ENCODE data around the gene CREB3L4. TPM values are rescaled to one million over a fixed set of nuclear protein-coding genes. Genes with fewer than 3 reads are reported as not detected.

CREB3L4 gene
- total RNA-seq, 3 donors from 2014 or later: 9.9 to 26.9 (median 23.0) TPM

DNA sequence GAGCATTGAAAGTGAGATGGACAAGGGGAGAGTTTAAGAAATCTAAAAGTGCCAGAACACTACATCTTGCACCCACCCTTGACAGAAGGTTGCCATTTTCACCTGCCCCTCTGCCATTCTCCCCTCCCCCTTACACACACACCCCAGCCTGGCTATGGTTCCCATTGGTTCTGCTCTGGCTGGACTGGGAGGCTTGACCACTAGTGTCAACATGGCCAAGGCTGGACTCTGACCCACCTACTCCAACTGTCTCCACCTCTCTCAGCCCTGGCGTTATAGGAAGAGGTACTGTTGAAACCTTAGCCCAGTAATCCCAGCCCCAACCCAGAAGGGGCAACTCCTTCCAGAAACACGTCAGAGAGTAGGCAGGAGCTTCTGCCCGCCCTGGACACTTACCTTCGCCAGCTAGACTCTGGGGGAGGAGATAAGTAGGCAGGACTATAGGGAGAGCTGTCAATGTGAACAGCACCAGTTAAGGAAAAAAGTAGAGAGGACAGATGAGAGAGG lies 13.8 kb upstream of the CREB3L4 start:
- no peak for TF ChIP-seq CTCF (IDR thresholded peaks at IDR 0.05)
- intact Hi-C loops (cut with DNase I, micrococcal nuclease): no loop called here
- peaks cover 9% of the 10 kb centered on the region for H3K36me3 ChIP-seq (ENCODE audit: low read depth)

GRCh38 chr1:153954826-153955225 lies 12.9 kb upstream of the CREB3L4 start:
- no peak for DNase-seq
- peaks cover 9% of the 10 kb centered on the region for H3K36me3 ChIP-seq (ENCODE audit: low read depth)
- ATAC-seq: no peak
- H3K4me3 ChIP-seq: no peak overlapping the region
- no peak for TF ChIP-seq CTCF (IDR thresholded peaks at IDR 0.05)
- H3K9me3 ChIP-seq: no peaks in the 10 kb centered on the region
- intact Hi-C loops (cut with DNase I, micrococcal nuclease): no loop called here
- H3K4me1 ChIP-seq (ENCODE audit: low read depth): peaks cover 23% of the 10 kb centered on the region

More for the DNA sequence above, 13.8 kb upstream of the CREB3L4 start:
- ATAC-seq (no peak), DNase-seq (no peak)
- Histone ChIP-seq H3K9me3 (no peaks in the 10 kb centered on the region), H3K4me3 (no peak overlapping the region), H3K4me1 (ENCODE audit: low read depth) (peaks cover 18% of the 10 kb centered on the region)

GRCh38 chr1:153956997-153957715 lies 10.5 kb upstream of the CREB3L4 start:
- intact Hi-C loops (cut with DNase I, micrococcal nuclease): no loop called here
- H3K4me1 ChIP-seq (ENCODE audit: low read depth): peaks cover 32% of the 10 kb centered on the region
- no peak for DNase-seq
- ATAC-seq: no peak
- peak overlapping the region; percentile 82 for H3K4me3 ChIP-seq
- H3K36me3 ChIP-seq (ENCODE audit: low read depth): peaks cover 6% of the 10 kb centered on the region
- TF ChIP-seq CTCF (IDR thresholded peaks at IDR 0.05): no peak
- H3K9me3 ChIP-seq: no peaks in the 10 kb centered on the region

DNA sequence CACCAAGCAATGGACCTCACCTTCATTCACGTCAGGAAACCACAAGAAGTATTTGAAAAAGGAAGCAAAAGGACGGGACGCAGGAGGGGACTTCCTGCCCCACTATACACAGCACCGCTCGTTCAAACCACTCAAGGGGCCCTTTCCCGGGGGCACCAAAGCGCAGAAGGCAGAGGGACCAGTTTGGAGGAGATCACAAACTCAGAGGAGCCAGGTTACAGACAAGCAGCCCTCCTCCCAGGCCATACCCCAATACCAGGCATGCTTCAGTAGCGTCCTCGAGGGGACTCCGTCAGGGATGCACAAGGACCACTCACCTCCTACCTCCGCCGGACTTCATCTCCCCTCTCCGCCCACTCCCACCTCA lies 10.0 kb upstream of the CREB3L4 start:
- no peaks in the 10 kb centered on the region for H3K36me3 ChIP-seq (ENCODE audit: low read depth)
- TF ChIP-seq CTCF (IDR thresholded peaks at IDR 0.05): no peak
- peak in 1 of 3 donors; percentile 44 for DNase-seq
- H3K9me3 ChIP-seq: no peaks in the 10 kb centered on the region
- ATAC-seq: peak; percentile 21
- intact Hi-C loops (cut with DNase I, micrococcal nuclease): no loop called here
- peak overlapping the region; percentile 82 for H3K4me3 ChIP-seq
- peaks cover 37% of the 10 kb centered on the region for H3K4me1 ChIP-seq (ENCODE audit: low read depth)

GRCh38 chr1:153958111-153958960 lies 9.4 kb upstream of the CREB3L4 start, which contains the start of gene CRTC2:
CRTC2 (minus strand) TSS chr1:153958612; CDS start chr1:153958497, 115 bp downstream.
- DNase-seq (peak; percentile 98 to 100 (median 99)), ATAC-seq (peak; percentile 89)
- Histone ChIP-seq H3K36me3 (ENCODE audit: low read depth) (no peaks in the 10 kb centered on the region), H3K4me3 (peak within 1 kb of the TSS; percentile 82), H3K9me3 (no peaks in the 10 kb centered on the region), H3K4me1 (ENCODE audit: low read depth) (peaks cover 38% of the 10 kb centered on the region)
- no peak for TF ChIP-seq CTCF (IDR thresholded peaks at IDR 0.05)
- intact Hi-C loops (cut with DNase I, micrococcal nuclease): no loop called here
